T-helper 1 cell (primary cell): Measurements from ENCODE around the gene GABRB1.

ENCODE experiments used
- DNase-seq, 5 donors: peaks; one replicate each; pipeline ENCODE4 v3.0.0-alpha.2; 2012 to 2020

Gene GABRB1

GRCh38 chr4:47406408-47406807, 375.0 kb downstream of the GABRB1 start:
- no peak for DNase-seq

- no peak for DNase-seq
These were observed 378.9 kb downstream of the GABRB1 start for GRCh38 chr4:47410271-47410670.

GRCh38 chr4:47413521-47413920, 382.2 kb downstream of the GABRB1 start:
- DNase-seq, result no peak

- DNase-seq, result no peak
These were observed 384.4 kb downstream of the GABRB1 start for GRCh38 chr4:47415719-47416118.

GRCh38 chr4:47418147-47418546, 386.8 kb downstream of the GABRB1 start:
- no peak for DNase-seq

- no peak for DNase-seq
These were observed 387.9 kb downstream of the GABRB1 start for GRCh38 chr4:47419296-47419695.

- no peak for DNase-seq
These were observed 394.3 kb downstream of the GABRB1 start for GRCh38 chr4:47425628-47426027.

- no peak for DNase-seq
These were observed 396.6 kb downstream of the GABRB1 start for GRCh38 chr4:47427935-47428334.

GRCh38 chr4:47432749-47433148, 401.4 kb downstream of the GABRB1 start:
- no peak for DNase-seq

GRCh38 chr4:47434931-47435330, 403.6 kb downstream of the GABRB1 start:
- DNase-seq, result no peak

- DNase-seq, result no peak
These were observed 411.6 kb downstream of the GABRB1 start for GRCh38 chr4:47442980-47443379.

GRCh38 chr4:47444031-47444430, 412.7 kb downstream of the GABRB1 start:
- DNase-seq, result no peak

- no peak for DNase-seq
These were observed 420.3 kb downstream of the GABRB1 start for GRCh38 chr4:47451657-47452056.

- DNase-seq, result no peak
These were observed 431.4 kb downstream of the GABRB1 start for GRCh38 chr4:47462799-47463234.

- peak; percentile 93 to 97 (median 96) for DNase-seq
These were observed 432.0 kb downstream of the GABRB1 start, which contains the start of gene COMMD8 for GRCh38 chr4:47463235-47463956. Gene COMMD8 (minus strand): TSS chr4:47463702. CDS start chr4:47463651, 51 bp downstream.

GRCh38 chr4:47465004-47465403, 433.6 kb downstream of the GABRB1 start:
- no peak for DNase-seq

- DNase-seq, result no peak
These were observed 434.9 kb downstream of the GABRB1 start for GRCh38 chr4:47466056-47466785.

GRCh38 chr4:47468706-47469365, 437.5 kb downstream of the GABRB1 start:
- no peak for DNase-seq

- no peak for DNase-seq
These were observed 438.6 kb downstream of the GABRB1 start for GRCh38 chr4:47469951-47470350.

- no peak for DNase-seq
These were observed 439.7 kb downstream of the GABRB1 start for GRCh38 chr4:47471064-47471463.

- DNase-seq, result no peak
These were observed 440.2 kb downstream of the GABRB1 start for GRCh38 chr4:47471591-47471990.

GRCh38 chr4:47473141-47473750, 441.9 kb downstream of the GABRB1 start:
- no peak for DNase-seq

GRCh38 chr4:47474799-47475198, 443.4 kb downstream of the GABRB1 start:
- no peak for DNase-seq
